HCT116 (cell line): ENCODE data around the gene GALNS. TPM values are rescaled to one million over a fixed set of nuclear protein-coding genes. Genes with fewer than 3 reads are reported as not detected.

ENCODE experiments used
- ATAC-seq: fragments of 200-7000 bp; cut with Tn5 transposase; 2 replicates; pipeline ENCODE4 v1.9.1; 2020; ENCODE audit warnings: mild to moderate bottlenecking, moderate library complexity
- BruUV-seq: library from RNA; stranded (reverse); fragments of 400-500 nt; replicated peaks from 2 replicates; lab custom pipeline; 2021; lab: Mats Ljungman, UMichigan
- CTCF ChIA-PET: fragments of 300-600 bp; sonication (Branson Sonifier 250); formaldehyde crosslinking; loops from one replicate; lab custom pipeline; 2021; ENCODE audit warnings: antibody characterized with exemption; lab: Charles Lee
- POLR2A ChIA-PET: fragments of 300-600, 350-600 bp; sonication (Branson Sonifier 250); formaldehyde crosslinking; loops from one replicate; lab custom pipeline; 2021; ENCODE audit warnings: antibody characterized with exemption; lab: Charles Lee
- RAD21 ChIA-PET, 2 experiments: fragments of 300-600 bp; sonication (Branson Sonifier 250); formaldehyde crosslinking; loops; one replicate each; lab custom pipeline; 2023; ENCODE audit warnings: low total read pairs in 2 of 2; ENCODE audit not compliant: uncharacterized antibody in 2 of 2, unreplicated experiment in 2 of 2, low non-redundant PET in 1 of 2; lab: Charles Lee
- DNase-seq: peaks from one replicate; pipeline ENCODE4 v3.0.0-alpha.2; 2010; ENCODE audit warnings: low read depth, low spot score
- H2AFZ ChIP-seq: fragments of 200-600 bp; shearing (Covaris generic), sonication (generic); 2 replicates; pipeline ENCODE4 v1.6.1; 2017; ENCODE audit warnings: low read depth, mixed run types, mixed read lengths, antibody characterized with exemption, low read length; ENCODE audit not compliant: poor library complexity, severe bottlenecking
- H3K27ac ChIP-seq: 2 replicates; pipeline ENCODE4 v1.5.1; 2012; ENCODE audit warnings: low read depth, low read length
- H3K27me3 ChIP-seq: fragments of 200-600 bp; sonication (generic); 2 replicates; pipeline ENCODE4 v1.6.1; 2016; ENCODE audit warnings: mixed run types, low read length, mixed read lengths; ENCODE audit not compliant: insufficient read depth
- H3K36me3 ChIP-seq, 2 experiments: fragments of 200-500 bp in 1 of 2; fragments of 200-600 bp in 1 of 2; sonication (Bioruptor generic) in 1 of 2; sonication (generic) in 1 of 2; 2 replicates each; pipeline versions ENCODE4 v1.5.1 to v1.6.1; 2014 to 2016; ENCODE audit warnings: low read length in 2 of 2, inconsistent platforms in 1 of 2, mixed read lengths in 1 of 2, mixed run types in 1 of 2; ENCODE audit not compliant: insufficient read depth in 2 of 2, control insufficient read depth in 1 of 2
- H3K4me1 ChIP-seq, 2 experiments: fragments of 200-600 bp in 1 of 2; sonication (generic) in 1 of 2; 2 replicates each; pipeline versions ENCODE4 v1.5.1 to v1.6.1; 2012 to 2017; ENCODE audit warnings: low read length in 2 of 2, inconsistent platforms in 1 of 2, mild to moderate bottlenecking in 1 of 2, mixed read lengths in 1 of 2, mixed run types in 1 of 2, moderate library complexity in 1 of 2; ENCODE audit not compliant: insufficient read depth in 2 of 2, control insufficient read depth in 1 of 2
- H3K4me2 ChIP-seq: fragments of 200-600 bp; sonication (generic); 2 replicates; pipeline ENCODE4 v1.6.1; 2017; ENCODE audit warnings: mixed run types, low read length, mixed read lengths
- H3K4me3 ChIP-seq, 2 experiments: fragments of 200-600 bp in 1 of 2; sonication (generic) in 1 of 2; replicated peaks in 1 of 2; 2 replicates each; pipeline ENCODE4 v1.5.1; 2011 to 2016; ENCODE audit warnings: low read length in 2 of 2, control low read depth in 1 of 2, low read depth in 1 of 2, mild to moderate bottlenecking in 1 of 2, mixed read lengths in 1 of 2, mixed run types in 1 of 2
- H3K79me2 ChIP-seq: fragments of 200-600 bp; sonication (generic); 2 replicates; pipeline ENCODE4 v1.6.1; 2017; ENCODE audit warnings: mild to moderate bottlenecking, mixed run types, low read length, moderate library complexity, mixed read lengths; ENCODE audit not compliant: insufficient read depth
- H3K9ac ChIP-seq: fragments of 200-600 bp; sonication (generic); 2 replicates; pipeline ENCODE4 v1.6.1; 2016; ENCODE audit warnings: low read length, mixed read lengths
- H3K9me2 ChIP-seq: fragments of 200-600 bp; sonication (generic), shearing (Covaris generic); 2 replicates; pipeline ENCODE4 v1.6.1; 2017; ENCODE audit warnings: mixed run types, mild to moderate bottlenecking, moderate library complexity; ENCODE audit not compliant: insufficient read depth
- H3K9me3 ChIP-seq, 2 experiments: fragments of 200-500 bp in 1 of 2; fragments of 200-600 bp in 1 of 2; sonication (Bioruptor generic) in 1 of 2; sonication (generic) in 1 of 2; 2 replicates each; pipeline ENCODE4 v1.6.1; 2014 to 2017; ENCODE audit warnings: low read length in 2 of 2, mixed read lengths in 2 of 2, inconsistent platforms in 1 of 2, low read depth in 1 of 2, mild to moderate bottlenecking in 1 of 2, mixed run types in 1 of 2, moderate library complexity in 1 of 2; ENCODE audit not compliant: control insufficient read depth in 1 of 2, insufficient read depth in 1 of 2
- H4K20me1 ChIP-seq: fragments of 200-600 bp; sonication (generic), shearing (Covaris generic); 2 replicates; pipeline ENCODE4 v1.6.1; 2017; ENCODE audit warnings: mixed run types, mild to moderate bottlenecking, moderate library complexity; ENCODE audit not compliant: insufficient read depth
- CBX3 ChIP-seq: IDR thresholded peaks from 2 replicates; pipeline ENCODE4 v1.6.1; 2012; ENCODE audit warnings: low read depth
- EZH2 ChIP-seq: fragments of 200-600 bp; sonication (generic); IDR thresholded peaks from 2 replicates; pipeline ENCODE4 v1.6.1; 2017; ENCODE audit warnings: antibody characterized with exemption, mixed run types
- FOSL1 ChIP-seq: IDR thresholded peaks from 2 replicates; pipeline ENCODE4 v1.6.1; 2012; ENCODE audit warnings: low read depth
- JUND ChIP-seq: IDR thresholded peaks from 2 replicates; pipeline ENCODE4 v1.6.1; 2012
- POLR2AphosphoS5 ChIP-seq: IDR thresholded peaks from 2 replicates; pipeline ENCODE4 v1.6.1; 2011; ENCODE audit warnings: mild to moderate bottlenecking, low read depth, low read length, moderate library complexity
- RAD21 ChIP-seq: IDR thresholded peaks from 2 replicates; pipeline ENCODE4 v1.6.1; 2012; ENCODE audit warnings: low read depth, mild to moderate bottlenecking
- SIN3A ChIP-seq: IDR thresholded peaks from 2 replicates; pipeline ENCODE4 v1.6.1; 2012; ENCODE audit warnings: low read depth
- SP1 ChIP-seq: IDR thresholded peaks from 2 replicates; pipeline ENCODE4 v1.6.1; 2012; ENCODE audit warnings: low read depth
- SRF ChIP-seq: IDR thresholded peaks from 2 replicates; pipeline ENCODE4 v1.6.1; 2012; ENCODE audit warnings: low read depth
- TCF7L2 ChIP-seq: IDR thresholded peaks from 2 replicates; pipeline ENCODE4 v1.7.0; 2011; ENCODE audit warnings: borderline replicate concordance, inconsistent platforms; ENCODE audit not compliant: insufficient read depth, insufficient read length; ENCODE audit errors: extremely low read depth
- ZFX ChIP-seq: fragments of 450-650 bp; IDR thresholded peaks from 2 replicates; pipeline ENCODE4 v1.6.1; 2017
- ZNF274 ChIP-seq: fragments of 200-500 bp; sonication (Bioruptor generic); IDR thresholded peaks from 2 replicates; pipeline ENCODE4 v1.6.1; 2014; ENCODE audit warnings: mild to moderate bottlenecking, low read depth, low read length, inconsistent platforms
- intact Hi-C: fragments of 100-400 bp; cut with micrococcal nuclease; formaldehyde crosslinking; loops from 2 replicates; pipeline ENCODE4 v1.10.0; 2022
- total RNA-seq: library from RNA; stranded (reverse); gene quantifications from one replicate; pipeline ENCODE4 v1.2.1, GENCODE V29; 2021; ENCODE audit not compliant: unreplicated experiment
- TF ChIP-seq, protein P1 (sequence below): IDR thresholded peaks from 2 replicates; pipeline ENCODE4 v1.6.1; 2011; ENCODE audit warnings: mild to moderate bottlenecking, low read length, moderate library complexity; ENCODE audit not compliant: insufficient replicate concordance; ENCODE audit errors: extremely low read depth
- TF ChIP-seq, protein P2 (sequence below): IDR thresholded peaks from 2 replicates; pipeline ENCODE4 v1.6.1; 2012
- TF ChIP-seq, protein P3 (sequence below): IDR thresholded peaks from 2 replicates; pipeline ENCODE4 v1.6.1; 2012

The GALNS gene
- total RNA-seq, 1 experiment from 2014 or later, result 44.6 TPM

DNA sequence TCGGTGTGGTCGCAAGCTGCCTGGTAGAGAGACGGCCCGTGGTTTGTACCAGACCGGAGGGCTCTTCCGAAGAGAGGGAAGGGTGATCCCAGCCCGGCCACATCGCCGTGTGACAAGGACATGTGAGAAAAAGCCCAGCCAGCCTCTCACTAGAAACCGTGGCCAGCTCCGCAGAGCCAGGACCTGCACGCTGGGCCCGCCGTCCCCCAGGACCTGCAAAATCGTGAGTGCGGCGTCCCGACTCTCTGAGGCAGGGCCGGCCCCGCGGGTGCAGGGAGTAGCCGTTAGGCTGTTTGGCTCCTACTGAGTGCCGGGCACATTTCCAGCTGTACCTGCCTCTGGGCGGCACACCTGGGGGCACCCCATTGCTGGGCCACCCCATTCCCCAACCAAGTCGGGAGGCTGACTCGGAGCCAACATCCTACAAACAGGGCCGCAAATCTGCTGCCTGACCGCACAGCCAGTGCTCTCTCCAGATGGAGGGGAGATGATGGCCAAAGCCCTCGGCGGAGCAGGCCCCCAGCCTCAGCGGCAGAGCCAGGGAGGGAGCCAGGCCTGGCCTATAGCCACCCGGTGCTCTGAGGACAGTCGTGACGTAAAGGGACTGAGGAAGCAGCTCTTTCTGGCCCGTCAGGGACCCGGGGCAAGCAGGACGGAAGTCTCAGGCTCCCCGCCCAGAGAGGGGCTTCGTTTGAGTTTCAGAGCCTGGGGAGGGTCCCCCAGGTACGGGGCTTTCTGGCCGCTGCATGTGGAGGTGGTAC is 43.3 kb upstream of the GALNS start:
- H4K20me1 ChIP-seq, result no peaks in the 10 kb centered on the region
- TF ChIP-seq SIN3A (no peak), SP1 (no peak), ZFX (no peak), TCF7L2 (no peak), FOSL1 (no peak), EZH2 (no peak), ZNF274 (no peak), SRF (no peak), POLR2AphosphoS5 (no peak), RAD21 (no peak), JUND (no peak), CBX3 (no peak)
- TF ChIP-seq, protein P1, sequence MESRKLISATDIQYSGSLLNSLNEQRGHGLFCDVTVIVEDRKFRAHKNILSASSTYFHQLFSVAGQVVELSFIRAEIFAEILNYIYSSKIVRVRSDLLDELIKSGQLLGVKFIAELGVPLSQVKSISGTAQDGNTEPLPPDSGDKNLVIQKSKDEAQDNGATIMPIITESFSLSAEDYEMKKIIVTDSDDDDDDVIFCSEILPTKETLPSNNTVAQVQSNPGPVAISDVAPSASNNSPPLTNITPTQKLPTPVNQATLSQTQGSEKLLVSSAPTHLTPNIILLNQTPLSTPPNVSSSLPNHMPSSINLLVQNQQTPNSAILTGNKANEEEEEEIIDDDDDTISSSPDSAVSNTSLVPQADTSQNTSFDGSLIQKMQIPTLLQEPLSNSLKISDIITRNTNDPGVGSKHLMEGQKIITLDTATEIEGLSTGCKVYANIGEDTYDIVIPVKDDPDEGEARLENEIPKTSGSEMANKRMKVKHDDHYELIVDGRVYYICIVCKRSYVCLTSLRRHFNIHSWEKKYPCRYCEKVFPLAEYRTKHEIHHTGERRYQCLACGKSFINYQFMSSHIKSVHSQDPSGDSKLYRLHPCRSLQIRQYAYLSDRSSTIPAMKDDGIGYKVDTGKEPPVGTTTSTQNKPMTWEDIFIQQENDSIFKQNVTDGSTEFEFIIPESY, result no peak
- TF ChIP-seq, protein P2, sequence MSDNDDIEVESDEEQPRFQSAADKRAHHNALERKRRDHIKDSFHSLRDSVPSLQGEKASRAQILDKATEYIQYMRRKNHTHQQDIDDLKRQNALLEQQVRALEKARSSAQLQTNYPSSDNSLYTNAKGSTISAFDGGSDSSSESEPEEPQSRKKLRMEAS, result no peak
- TF ChIP-seq, protein P3, sequence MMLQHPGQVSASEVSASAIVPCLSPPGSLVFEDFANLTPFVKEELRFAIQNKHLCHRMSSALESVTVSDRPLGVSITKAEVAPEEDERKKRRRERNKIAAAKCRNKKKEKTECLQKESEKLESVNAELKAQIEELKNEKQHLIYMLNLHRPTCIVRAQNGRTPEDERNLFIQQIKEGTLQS, result no peak
- H3K4me2 ChIP-seq, result no peak overlapping the region
- no peaks in the 10 kb centered on the region for H3K9me3 ChIP-seq
- no peak overlapping the region for H2AFZ ChIP-seq
- H3K9me2 ChIP-seq, result no peaks in the 10 kb centered on the region
- no peak overlapping the region; the same call in 1 of the 2 replicates for H3K27ac ChIP-seq
- no peaks in the 10 kb centered on the region for H3K27me3 ChIP-seq
- no peaks in the 10 kb centered on the region; a peak in 1 of 4 replicates for H3K36me3 ChIP-seq
- no peak overlapping the region for H3K4me3 ChIP-seq
- intact Hi-C loops, result no loop called here
- no peaks in the 10 kb centered on the region for H3K79me2 ChIP-seq
- peaks cover 0 to 6% of the 10 kb centered on the region in 2 experiments; a peak in 2 of 4 replicates for H3K4me1 ChIP-seq
- ChIA-PET CTCF (no interaction called here), RAD21 (no interaction called here), POLR2A (no interaction called here)
- DNase-seq (no peak), ATAC-seq (no peak)
- BruUV-seq, result no TSS peak
- no peak overlapping the region for H3K9ac ChIP-seq
